HG02798 (cell line): ENCODE measurements around the gene PLEKHG5.

Experiments
- ATAC-seq: cut with Tn5 transposase; IDR thresholded peaks from one replicate; pipeline ENCODE4 v1.9.1; 2021; ENCODE audit warnings: mild to moderate bottlenecking; ENCODE audit not compliant: unreplicated experiment, poor library complexity

PLEKHG5 gene

GRCh38 chr1:6511561-6512244 is 20.2 kb upstream of the PLEKHG5 start:
- no peak for ATAC-seq

DNA sequence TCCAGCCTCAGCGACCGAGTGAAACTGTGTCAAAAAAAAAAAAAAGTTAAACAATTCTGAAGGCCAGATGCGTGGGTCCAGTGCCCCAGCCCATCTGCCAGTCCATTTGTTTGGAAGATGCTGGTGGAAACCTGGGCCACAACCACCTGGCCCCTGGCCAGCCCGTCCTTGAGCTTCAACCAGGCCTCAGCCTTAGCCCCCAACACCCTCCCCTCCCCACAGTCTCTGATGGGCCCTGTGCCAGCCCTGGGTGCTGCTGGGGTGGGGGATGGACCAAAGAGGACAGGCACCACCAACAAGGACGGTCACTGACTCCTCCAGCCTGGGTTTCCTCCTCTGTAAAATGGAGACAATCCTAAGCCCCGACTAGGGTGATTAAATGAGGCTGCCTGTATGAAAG is 19.6 kb upstream of the PLEKHG5 start:
- ATAC-seq: no peak

- ATAC-seq: no peak
Observed at GRCh38 chr1:6510493-6510892, 19.0 kb upstream of the PLEKHG5 start.

DNA sequence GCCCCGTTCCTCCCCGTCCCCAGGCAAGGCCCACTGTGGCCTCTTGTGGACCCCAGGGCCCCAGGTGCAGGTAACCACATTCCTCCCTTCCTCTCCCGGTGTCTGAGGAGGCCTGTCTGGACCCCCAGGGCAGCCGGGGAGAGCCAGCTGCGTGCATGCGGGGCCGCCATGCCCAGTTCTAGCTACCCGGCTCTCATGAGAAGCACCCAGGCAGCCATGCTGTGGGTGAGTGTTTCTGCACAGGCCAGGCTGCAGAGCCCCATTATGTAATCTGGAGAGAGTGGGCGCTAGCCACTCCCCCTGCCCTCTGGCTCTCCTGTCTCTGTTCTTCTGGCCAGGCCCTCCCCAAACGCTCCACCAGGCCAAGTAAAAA is 18.4 kb upstream of the PLEKHG5 start:
- ATAC-seq: no peak

DNA sequence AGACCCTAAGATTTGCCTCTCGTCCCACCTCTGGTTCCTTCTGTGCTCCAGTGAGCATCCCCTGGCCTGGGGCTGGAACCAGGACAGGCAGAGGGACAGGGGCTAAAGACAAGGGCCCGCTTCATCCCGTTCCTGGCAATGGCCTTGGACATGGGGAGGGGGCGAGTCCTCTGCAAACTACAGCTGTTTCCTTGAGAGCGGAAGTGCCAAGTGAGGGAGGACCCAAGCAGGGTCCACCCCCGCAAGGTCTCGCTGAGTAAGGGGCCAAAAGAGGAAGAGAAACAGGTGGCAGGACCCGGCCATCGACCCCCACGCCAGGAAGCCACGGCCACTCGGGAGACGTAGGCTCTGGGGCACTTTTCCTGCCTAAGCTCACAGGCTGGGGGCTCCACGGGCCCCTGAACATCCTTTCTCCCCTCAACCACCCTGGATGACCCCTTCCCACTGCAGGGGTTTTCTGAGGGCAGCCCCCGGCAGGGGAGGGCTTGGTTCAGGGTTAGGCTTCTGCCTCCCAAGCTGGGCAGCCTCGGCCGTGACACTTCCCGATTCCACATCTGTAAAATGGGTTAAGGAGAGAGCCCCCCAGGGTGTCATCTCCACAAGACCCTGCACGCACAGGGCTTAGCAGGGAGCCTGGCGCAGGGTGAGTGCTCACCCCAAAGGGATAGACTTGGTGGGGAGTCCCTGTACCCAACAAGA is 17.9 kb upstream of the PLEKHG5 start:
- ATAC-seq: no peak

GRCh38 chr1:6508816-6509189 is 17.3 kb upstream of the PLEKHG5 start:
- ATAC-seq: no peak

GRCh38 chr1:6508154-6508815 is 16.8 kb upstream of the PLEKHG5 start:
- no peak for ATAC-seq

DNA sequence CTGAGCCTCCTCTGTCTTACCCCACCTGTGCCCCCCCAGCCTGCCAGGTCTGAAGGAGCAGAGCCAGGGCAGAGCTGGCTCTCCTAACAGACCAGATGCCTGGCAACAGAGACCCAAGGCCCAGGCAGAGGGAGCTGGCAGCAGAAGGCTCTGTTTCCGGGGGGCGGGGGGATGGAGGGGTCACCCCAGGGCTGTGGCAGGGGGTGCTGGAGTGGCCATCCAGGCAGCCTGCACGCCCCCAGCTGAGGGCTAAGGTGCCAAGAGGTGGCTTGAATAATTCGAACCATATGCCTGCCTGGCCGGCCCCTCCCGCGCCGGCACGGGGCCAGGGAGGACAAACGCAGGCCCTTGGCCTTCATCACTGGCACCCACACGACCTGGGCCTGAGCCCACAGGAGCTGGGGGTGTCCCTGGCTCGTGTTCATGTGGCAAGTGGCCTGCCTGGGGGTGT is 16.0 kb upstream of the PLEKHG5 start:
- no peak for ATAC-seq

GRCh38 chr1:6507037-6507428 is 15.6 kb upstream of the PLEKHG5 start:
- ATAC-seq: no peak

- no peak for ATAC-seq
Observed at GRCh38 chr1:6506210-6507036, 15.0 kb upstream of the PLEKHG5 start.

GRCh38 chr1:6505367-6506209 is 14.1 kb upstream of the PLEKHG5 start:
- ATAC-seq: no peak

DNA sequence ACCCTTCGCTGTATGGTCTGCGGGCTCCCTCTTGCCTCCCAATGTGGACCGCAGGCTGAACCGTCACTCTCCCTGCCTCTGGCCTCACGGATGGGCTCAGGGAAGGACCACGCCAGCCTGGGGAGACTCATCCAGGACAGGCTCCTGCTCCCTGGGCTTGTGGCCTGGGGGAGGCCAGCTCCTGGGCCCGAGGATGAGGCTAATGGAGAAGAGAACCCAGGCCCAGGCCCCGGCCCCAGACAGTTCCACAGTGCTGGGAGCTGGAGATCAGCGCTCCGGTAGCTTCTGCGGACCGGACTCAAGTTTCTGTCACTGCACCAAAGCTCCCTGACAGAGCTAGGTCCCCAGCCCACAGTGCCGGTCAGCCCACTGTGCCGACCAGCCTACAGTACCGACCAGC is 13.4 kb upstream of the PLEKHG5 start:
- ATAC-seq: no peak

- ATAC-seq: no peak
Observed at GRCh38 chr1:6503884-6504602, 12.6 kb upstream of the PLEKHG5 start.

DNA sequence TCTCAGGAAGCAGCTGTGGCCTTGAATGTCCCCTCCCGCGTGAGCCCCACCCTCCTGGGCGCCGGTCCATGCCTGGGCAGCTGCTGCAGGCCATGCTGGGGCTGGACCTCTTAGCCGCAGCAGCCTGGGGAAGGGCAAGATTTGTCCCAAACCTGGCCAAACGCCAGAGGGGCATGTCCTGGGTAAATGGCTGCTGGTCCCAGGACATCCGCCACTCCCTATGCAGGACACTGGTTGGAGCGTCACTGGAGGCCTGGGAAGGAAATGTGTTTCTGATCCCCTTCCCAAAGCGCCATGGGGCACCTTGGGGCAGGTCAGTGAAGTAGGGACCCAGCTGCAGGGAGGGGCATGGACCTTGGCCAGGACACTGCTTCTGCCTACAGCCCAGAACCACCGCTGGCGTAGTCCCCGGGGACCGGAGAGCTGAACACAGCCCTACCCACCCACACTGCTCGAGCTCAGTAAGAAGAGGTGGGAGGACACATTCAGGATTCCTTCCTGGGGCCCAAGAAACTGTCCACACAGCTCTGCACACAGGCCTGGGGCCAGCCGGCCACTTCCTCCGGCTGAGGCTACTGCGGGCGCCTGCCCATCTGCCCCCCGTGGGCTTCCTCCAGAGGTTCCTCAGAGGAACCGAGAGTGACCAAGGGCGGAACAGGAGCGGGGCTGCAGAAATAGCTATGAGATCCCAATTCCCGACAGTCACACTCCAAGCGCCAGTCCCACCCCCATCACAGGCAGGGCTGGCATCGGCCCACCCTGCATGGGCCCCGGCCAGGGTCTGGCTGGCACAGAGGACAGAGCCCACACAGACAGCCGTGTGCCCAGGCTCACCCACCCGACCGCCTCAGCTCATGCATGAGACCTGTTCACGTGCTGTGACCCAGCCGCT is 10.8 kb upstream of the PLEKHG5 start:
- no peak for ATAC-seq

- no peak for ATAC-seq
Observed at GRCh38 chr1:6501279-6501813, 9.9 kb upstream of the PLEKHG5 start.

- no peak for ATAC-seq
Observed at GRCh38 chr1:6500544-6501278, 9.2 kb upstream of the PLEKHG5 start.

- ATAC-seq: no peak
Observed at GRCh38 chr1:6499296-6499695, 7.8 kb upstream of the PLEKHG5 start.
